SK-N-MC (cell line): ENCODE measurements around the gene CDC16.

Experiments
- EZH2 ChIP-seq: fragments of 200-600 bp; sonication (generic); IDR thresholded peaks from one replicate; pipeline ENCODE4 v1.6.1; 2017; ENCODE audit warnings: antibody characterized with exemption
- POLR2AphosphoS5 ChIP-seq: IDR thresholded peaks from 2 replicates; pipeline ENCODE4 v1.6.1; 2012; ENCODE audit warnings: mild to moderate bottlenecking, low read depth, low read length, borderline replicate concordance

DNA sequence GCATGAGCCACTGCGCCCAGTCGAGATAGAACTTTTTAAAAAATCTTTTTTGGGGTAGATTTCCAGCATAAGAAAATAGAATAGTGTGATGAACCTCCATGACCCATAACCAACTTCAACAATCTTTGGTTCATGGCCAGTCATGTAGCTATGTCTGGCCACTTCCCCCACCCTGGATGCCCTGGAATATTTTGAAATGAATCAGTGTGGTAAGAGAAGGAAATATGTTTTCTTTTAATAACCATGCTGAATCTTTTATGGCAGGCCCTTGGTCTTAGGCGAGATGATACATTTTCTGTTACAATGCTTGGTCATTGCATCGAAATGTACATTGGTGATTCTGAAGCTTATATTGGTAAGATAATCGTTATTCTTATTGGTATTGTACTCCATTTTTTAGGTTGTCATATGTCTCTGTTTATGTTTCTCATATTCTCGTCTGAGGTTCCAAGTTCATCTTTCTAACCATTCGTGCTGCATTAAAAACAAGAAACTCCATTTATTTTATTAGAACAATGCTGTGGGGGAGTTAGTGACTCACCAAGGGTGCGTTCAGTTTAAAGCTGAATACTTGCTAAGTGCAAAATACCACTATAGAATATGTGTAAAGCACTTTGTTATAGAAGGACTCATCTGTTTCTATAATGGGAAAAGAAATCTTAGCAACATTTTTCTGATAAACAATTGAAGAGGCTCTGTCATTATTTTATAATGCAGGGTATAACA is 30.4 kb downstream of the CDC16 start:
- TF ChIP-seq POLR2AphosphoS5 (no peak), EZH2 (no peak)
